HG03108 (cell line): ENCODE results near the gene SEMA5A.

Experiments used
- ATAC-seq: cut with Tn5 transposase; IDR thresholded peaks from one replicate; pipeline ENCODE4 v1.9.1; 2021; ENCODE audit warnings: moderate library complexity; ENCODE audit not compliant: unreplicated experiment

Gene SEMA5A, protein sequence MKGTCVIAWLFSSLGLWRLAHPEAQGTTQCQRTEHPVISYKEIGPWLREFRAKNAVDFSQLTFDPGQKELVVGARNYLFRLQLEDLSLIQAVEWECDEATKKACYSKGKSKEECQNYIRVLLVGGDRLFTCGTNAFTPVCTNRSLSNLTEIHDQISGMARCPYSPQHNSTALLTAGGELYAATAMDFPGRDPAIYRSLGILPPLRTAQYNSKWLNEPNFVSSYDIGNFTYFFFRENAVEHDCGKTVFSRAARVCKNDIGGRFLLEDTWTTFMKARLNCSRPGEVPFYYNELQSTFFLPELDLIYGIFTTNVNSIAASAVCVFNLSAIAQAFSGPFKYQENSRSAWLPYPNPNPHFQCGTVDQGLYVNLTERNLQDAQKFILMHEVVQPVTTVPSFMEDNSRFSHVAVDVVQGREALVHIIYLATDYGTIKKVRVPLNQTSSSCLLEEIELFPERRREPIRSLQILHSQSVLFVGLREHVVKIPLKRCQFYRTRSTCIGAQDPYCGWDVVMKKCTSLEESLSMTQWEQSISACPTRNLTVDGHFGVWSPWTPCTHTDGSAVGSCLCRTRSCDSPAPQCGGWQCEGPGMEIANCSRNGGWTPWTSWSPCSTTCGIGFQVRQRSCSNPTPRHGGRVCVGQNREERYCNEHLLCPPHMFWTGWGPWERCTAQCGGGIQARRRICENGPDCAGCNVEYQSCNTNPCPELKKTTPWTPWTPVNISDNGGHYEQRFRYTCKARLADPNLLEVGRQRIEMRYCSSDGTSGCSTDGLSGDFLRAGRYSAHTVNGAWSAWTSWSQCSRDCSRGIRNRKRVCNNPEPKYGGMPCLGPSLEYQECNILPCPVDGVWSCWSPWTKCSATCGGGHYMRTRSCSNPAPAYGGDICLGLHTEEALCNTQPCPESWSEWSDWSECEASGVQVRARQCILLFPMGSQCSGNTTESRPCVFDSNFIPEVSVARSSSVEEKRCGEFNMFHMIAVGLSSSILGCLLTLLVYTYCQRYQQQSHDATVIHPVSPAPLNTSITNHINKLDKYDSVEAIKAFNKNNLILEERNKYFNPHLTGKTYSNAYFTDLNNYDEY

DNA sequence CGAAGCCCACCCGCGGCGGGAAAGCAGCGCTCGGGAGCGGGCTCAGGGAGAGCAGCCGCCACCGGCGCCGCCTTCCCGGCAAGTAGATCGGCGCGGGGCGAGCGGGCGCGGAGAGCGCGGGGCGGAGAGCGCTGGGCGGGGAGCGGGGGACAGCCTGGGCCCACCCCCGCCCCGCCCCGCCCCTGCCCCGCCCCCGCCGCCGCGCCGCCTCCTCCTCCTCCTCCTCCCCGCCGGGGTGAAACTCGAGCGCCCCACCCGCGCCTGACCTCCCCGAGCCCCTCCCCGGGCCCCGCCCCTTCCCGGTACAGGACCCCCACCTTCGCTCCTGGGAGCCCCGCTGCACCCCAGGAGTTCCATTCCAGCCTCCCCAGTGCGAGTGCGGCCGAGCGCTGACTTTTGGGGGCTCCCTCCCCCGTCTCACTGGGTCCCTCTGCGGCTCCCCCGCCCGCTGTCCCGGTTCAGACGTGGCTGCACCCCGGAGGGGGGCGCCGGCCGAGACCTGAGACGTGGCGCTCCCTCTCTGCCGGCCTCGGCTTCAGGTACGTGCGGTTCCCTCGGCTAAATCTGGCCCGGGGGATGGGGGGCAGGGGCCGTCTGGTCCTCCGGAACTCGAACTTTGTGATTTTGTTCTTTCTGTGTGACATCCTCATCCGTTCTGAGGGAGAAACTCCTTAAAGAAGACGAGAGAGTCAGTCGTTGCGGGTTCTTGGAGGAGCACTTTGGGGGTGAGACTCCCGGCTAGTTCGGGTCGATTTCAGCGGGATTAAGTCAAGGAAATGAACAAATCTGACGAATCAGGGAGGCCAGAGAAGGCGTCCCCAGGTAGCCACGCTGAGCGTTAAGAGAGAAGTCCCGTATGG, at the start of gene SEMA5A:
TSS of gene SEMA5A (minus strand) at position 84 of the 860 bp plus-strand sequence. CDS start 166,129 bp downstream, outside the sequence.
- no peak for ATAC-seq

- no peak for ATAC-seq
Observed at GRCh38 chr5:9594913-9595312, 49.0 kb upstream of the SEMA5A start.

- ATAC-seq, result no peak
Observed at GRCh38 chr5:9589049-9589835, 43.4 kb upstream of the SEMA5A start.

DNA sequence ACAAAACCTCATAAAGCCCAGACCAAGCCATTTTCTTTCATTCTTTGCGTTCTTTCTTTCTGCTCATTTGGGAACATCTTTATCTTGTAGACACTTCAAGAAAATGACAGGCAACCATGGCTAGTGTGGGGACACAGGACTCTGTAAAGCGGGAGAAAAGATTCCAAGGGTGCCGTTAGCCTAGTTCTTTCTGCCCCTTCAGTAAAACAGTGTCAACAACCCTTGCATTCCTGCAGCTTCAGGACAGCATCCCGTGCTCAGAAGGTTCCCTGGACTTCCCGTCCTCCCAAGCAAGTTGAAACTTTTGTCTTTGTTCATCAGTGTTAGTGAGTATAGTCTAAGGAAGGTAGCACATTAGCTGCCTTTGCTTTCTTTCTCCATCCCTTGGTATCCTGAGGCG, 42.4 kb upstream of the SEMA5A start:
- ATAC-seq, result no peak

DNA sequence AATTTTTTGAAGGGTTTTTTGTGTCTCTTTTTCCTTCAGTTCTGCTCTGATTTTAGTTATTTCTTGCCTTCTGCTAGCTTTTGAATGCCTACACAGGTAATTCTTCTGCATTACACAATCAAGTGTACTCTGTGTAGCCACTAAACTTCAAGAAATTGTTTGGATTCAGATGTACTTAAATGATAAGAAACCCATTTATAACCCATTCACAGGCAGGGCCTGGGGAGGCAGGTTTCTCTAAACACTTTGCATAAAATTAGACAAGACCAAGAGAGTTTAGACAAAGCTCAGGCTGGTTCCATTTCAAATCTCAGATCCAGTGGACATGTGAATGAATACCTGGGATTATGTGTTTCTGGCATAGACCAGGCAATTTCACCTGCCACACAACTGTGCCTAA, 41.3 kb upstream of the SEMA5A start:
- no peak for ATAC-seq

DNA sequence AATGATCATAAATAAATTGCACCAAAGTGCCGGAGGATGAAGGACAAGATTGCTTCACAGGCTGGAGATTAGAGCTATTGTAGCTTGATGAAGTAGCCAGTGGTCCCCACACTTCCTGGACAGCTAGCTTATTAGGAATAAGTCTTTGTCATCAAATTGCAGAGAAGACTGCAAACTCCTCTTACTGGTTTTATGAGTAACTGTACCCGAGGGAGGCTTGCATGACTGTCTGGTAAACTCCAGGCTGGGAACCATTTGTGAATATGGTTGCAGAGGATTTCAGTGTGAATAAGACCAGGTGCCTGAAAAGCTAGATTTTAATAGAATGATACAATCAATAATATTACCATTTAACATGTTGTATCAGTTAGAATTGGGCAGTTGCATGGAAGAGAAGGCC, 36.5 kb upstream of the SEMA5A start:
- ATAC-seq, result no peak

DNA sequence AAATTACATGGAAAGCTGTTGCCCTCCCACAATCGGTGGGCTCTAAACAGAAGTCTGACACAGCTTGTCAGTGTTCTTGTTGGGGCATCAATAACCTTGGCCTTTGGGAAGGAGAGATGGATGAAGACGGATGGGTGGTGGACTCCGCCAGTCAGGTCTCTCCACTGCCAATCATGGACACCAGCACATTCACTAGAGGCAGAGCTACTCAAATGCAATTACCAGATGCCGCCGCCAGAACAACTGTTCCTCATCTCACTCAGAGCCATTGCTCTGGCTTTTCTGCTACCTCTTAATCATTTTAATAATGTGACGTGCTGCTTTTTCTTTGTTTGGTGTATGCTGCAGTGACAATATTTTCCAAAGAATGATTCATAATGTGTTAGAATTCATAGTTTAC, 27.9 kb upstream of the SEMA5A start:
- no peak for ATAC-seq

GRCh38 chr5:9572246-9572645, 26.4 kb upstream of the SEMA5A start:
- no peak for ATAC-seq

GRCh38 chr5:9570876-9571275, 25.0 kb upstream of the SEMA5A start:
- ATAC-seq, result no peak

DNA sequence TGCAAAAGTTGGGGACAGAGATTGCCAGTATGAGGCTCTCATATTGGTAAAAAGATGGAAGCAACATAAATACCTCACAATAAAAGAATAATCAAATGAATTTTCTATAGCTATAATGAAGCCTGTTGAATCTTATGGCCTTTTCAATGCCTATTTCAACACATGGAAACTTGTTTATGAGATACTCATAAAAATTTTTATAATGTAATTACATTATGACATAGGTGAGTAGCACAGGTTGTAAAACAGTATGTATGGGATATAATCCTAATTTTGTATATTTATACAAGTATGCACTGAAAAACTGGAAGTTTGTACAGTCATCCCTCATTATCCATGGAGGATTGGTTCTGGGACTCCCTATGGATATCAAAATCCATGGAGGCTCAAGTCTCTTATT, 21.2 kb upstream of the SEMA5A start:
- no peak for ATAC-seq

GRCh38 chr5:9564752-9565151, 18.9 kb upstream of the SEMA5A start:
- ATAC-seq, result no peak

GRCh38 chr5:9562141-9562540, 16.3 kb upstream of the SEMA5A start:
- no peak for ATAC-seq

DNA sequence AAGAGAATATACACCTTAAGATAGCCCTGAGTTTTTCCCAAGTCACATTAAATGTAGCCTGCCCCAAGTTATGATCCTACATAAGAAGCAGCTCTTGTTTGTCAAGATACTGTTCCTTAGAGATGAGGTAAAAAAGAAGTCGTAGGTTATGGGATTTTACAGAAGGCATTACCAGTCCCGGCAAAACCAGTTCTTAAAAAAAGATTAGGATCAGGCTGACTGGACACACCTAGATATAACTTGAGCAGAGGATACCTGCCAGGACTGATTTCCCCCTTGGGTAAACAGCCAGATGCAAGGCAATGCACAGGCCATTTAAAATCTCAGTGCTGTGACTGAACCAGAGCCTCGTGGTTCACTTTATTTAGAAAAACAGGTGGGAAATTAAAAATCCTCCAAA, 14.1 kb upstream of the SEMA5A start:
- ATAC-seq, result no peak

GRCh38 chr5:9558319-9558965, 12.6 kb upstream of the SEMA5A start:
- no peak for ATAC-seq

- ATAC-seq, result no peak
Observed at GRCh38 chr5:9557696-9558095, 11.8 kb upstream of the SEMA5A start.

DNA sequence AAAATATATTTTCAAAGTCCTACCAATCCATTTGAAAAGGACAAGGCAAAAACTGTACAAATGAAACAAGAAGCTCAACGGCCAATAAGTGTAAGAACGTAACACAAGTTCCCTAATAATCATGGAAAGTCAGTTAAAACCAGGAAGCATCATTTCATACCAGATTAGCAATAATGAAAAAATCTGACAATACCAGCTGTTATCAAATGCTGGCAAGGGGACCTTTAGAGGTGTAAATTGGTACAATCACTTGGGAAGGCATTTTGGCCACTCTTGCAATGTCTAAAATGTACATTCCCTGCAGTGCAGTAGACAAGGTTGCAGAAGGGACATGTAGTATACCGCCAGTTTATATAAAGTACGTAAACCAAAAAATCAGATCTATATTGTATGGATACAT, 10.1 kb upstream of the SEMA5A start:
- no peak for ATAC-seq

DNA sequence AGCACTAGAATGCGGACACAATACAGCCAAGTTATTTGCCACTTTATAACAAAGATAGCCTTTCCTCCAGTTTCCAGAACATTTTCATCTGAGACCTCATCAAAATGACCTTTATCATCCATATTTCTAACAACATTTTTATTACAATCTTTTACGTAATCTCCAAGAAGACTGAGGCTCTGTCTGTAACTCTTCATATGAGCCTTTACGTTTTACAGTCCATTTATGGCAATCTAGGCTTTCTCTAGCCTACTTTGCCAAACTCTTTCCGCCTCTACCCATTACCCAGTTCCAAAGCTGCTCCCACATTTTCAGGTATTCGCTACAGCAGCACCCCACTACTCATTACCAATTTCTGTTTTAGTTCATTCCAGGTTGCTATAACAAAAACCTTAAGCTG, 8.2 kb upstream of the SEMA5A start:
- no peak for ATAC-seq

DNA sequence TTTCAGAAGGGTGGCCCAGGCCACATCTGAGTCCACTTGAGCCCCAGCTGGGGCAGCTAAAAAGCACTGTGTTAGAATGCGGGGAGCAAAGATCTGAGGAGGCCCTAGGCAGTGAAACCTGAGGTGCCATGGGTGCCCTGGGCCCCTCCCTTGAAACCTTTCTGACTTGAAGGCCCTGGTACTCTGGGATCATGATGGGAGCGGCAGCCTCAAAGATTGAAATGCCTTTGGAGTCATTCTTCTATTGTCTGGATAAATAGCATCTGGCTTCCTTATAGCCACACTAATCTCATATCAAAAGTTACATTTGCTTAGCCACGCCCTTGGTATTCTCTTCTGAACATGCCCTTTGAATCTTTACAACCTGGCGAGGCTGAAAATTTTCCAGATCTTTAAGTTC, 7.7 kb upstream of the SEMA5A start:
- ATAC-seq, result no peak
